Spleen (tissue), 11 donors: ENCODE results near the gene RALY. TPM values are rescaled to one million over a fixed set of nuclear protein-coding genes. Genes with fewer than 3 reads are reported as not detected.

Experiments used
- DNase-seq: peaks from one replicate; pipeline ENCODE4 v3.0.0-alpha.2; 2020
- H3K27ac ChIP-seq, 8 donors: fragments of 200-600 bp; sonication (generic) in 7 of 8; 1 replicate in 4 of 8; 2 replicates in 4 of 8; pipeline versions ENCODE4 v1.5.0 to v1.8.0; 2016 to 2021; ENCODE audit warnings: inconsistent platforms in 4 of 8, mild to moderate bottlenecking in 4 of 8, moderate library complexity in 1 of 8
- H3K27me3 ChIP-seq, 7 donors: fragments of 200-600 bp; sonication (generic) in 6 of 7; replicated peaks in 1 of 7; 1 replicate in 4 of 7; 2 replicates in 3 of 7; pipeline versions ENCODE4 v1.5.0 to v1.8.0; 2016 to 2021; ENCODE audit warnings: inconsistent platforms in 3 of 7, mild to moderate bottlenecking in 1 of 7
- H3K36me3 ChIP-seq, 6 donors: fragments of 200-600 bp; sonication (generic) in 5 of 6; 1 replicate in 4 of 6; 2 replicates in 2 of 6; pipeline versions ENCODE4 v1.5.0 to v1.8.0; 2016 to 2021; ENCODE audit warnings: inconsistent platforms in 2 of 6
- H3K4me1 ChIP-seq, 6 donors: fragments of 200-600 bp; sonication (generic) in 5 of 6; 1 replicate in 3 of 6; 2 replicates in 3 of 6; pipeline versions ENCODE4 v1.5.0 to v1.8.0; 2016 to 2021; ENCODE audit warnings: inconsistent platforms in 3 of 6
- H3K4me3 ChIP-seq, 8 donors: fragments of 200-600 bp; sonication (generic) in 7 of 8; 1 replicate in 4 of 8; 2 replicates in 4 of 8; pipeline versions ENCODE4 v1.5.0 to v1.8.0; 2016 to 2021; ENCODE audit warnings: inconsistent platforms in 4 of 8, mild to moderate bottlenecking in 4 of 8, moderate library complexity in 2 of 8
- H3K9me3 ChIP-seq, 8 donors: fragments of 200-600 bp; sonication (generic) in 7 of 8; 1 replicate in 4 of 8; 2 replicates in 4 of 8; pipeline versions ENCODE4 v1.5.0 to v1.8.0; 2016 to 2021; ENCODE audit warnings: inconsistent platforms in 4 of 8
- CTCF ChIP-seq, 11 experiments: fragments of 200-600 bp in 7 of 11; fragments of 450-650 bp in 4 of 11; sonication (generic) in 4 of 11; IDR thresholded peaks in 8 of 11; conservative IDR thresholded peaks in 3 of 11; 1 replicate in 7 of 11; 2 replicates in 4 of 11; pipeline versions ENCODE4 v1.4.0 to v1.8.0; 2016 to 2021; ENCODE audit warnings: antibody characterized with exemption in 11 of 11, inconsistent platforms in 4 of 11, mild to moderate bottlenecking in 1 of 11
- POLR2A ChIP-seq, 3 donors: fragments of 450-650 bp; IDR thresholded peaks; one replicate each; pipeline ENCODE4 v1.5.1; 2017; ENCODE audit warnings: antibody characterized with exemption in 3 of 3, mild to moderate bottlenecking in 1 of 3
- POLR2AphosphoS5 ChIP-seq, 3 donors: sonication (generic); formaldehyde crosslinking; IDR thresholded peaks; one replicate each; pipeline ENCODE4 v1.5.1; 2017; ENCODE audit warnings: antibody characterized with exemption in 3 of 3
- WGBS, 5 donors: extraction: QIAGEN DNeasy Blood & Tissue Kit in 3 of 5; methylation state at CpG; one replicate each; pipeline versions ENCODE4 v1.1.5 to v1.1.7; 2013 to 2018; 5-methylcytosine and 5-hydroxymethylcytosine counted together
- intact Hi-C: fragments of 100-400 bp; cut with DNase I; formaldehyde crosslinking; loops from one replicate; pipeline ENCODE4 v1.15.0; 2023; ENCODE audit warnings: low total_unique reads
- polyA plus RNA-seq, 3 donors: library from polyadenylated mRNA; stranded (reverse); fragments of 200-250 nt; gene quantifications; one replicate each; pipeline ENCODE4 v1.2.1, GENCODE V29; 2013
- total RNA-seq, 7 donors: library from RNA; depleted of rRNA in 3 of 7; stranded (reverse); fragments of >200 nt in 3 of 7; fragmentation: NEBNext Ultra II Directional in 4 of 7; extraction: Animal tissue kit (Norgen Biotek cat#: 25700) in 4 of 7; gene quantifications; one replicate each; pipeline versions ENCODE4 v1.1.0 to v1.2.1, GENCODE V29; 2016 to 2021
- donor health status: healthy with polysubstance abuse.
- donor health status: DM: no; HTN: no; CAD: no; lungs with moderate emphysema.
- donor health status: DM: no; HTN: no; CAD: no.
- donor health status: Bipolar disorder and iron deficiency.
- donor health status: healthy.
- donor health status: DM: no; HTN: no; CAD: no.
- donor health status: DM: yes; HTN: yes; CAD: no.

Gene RALY
- total and polyA plus RNA-seq, 10 donors, result 72.9 to 133 (median 99.7) TPM

DNA sequence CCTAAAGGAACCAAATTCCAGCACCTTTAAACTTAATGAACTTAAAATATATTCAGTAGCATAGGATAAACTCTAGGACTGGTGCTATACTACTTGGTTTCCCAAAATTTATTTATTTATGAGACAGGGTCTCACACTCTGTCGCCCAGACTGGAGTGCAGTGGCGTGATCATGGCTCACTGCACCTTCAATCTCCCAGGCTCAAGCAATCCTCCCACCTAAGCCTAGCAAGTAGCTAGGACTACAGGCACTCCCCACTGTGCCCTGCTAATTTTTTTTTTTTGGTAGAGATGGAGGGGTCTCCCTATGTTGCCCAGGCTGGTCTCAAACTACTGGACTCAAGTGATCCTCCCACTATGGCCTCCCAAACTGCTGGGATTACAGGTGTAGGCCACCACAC is 96.9 kb downstream of the RALY start:
- Histone ChIP-seq H3K27me3 (no peaks in the 10 kb centered on the region), H3K4me3 (no peak overlapping the region), H3K9me3 (no peaks in the 10 kb centered on the region), H3K4me1 (peaks cover 0 to 6% (median 0%) of the 10 kb centered on the region in 6 donors), H3K27ac (no peak overlapping the region), H3K36me3 (peaks cover 4 to 100% (median 95%) of the 10 kb centered on the region in 6 donors)
- no peak for TF ChIP-seq POLR2AphosphoS5 (IDR thresholded peaks at IDR 0.05)
- TF ChIP-seq POLR2A (IDR thresholded peaks at IDR 0.05), result no peak
- no peak for TF ChIP-seq CTCF (IDR thresholded peaks at IDR 0.05 in 8 of 11, conservative IDR thresholded peaks at IDR 0.05 in 3 of 11)
- intact Hi-C loops, result no loop called here
- DNase-seq, result no peak
- 94 to 100% (median 100%) methylated on average over 2 of the region's 2 CpGs for WGBS, 5 donors

DNA sequence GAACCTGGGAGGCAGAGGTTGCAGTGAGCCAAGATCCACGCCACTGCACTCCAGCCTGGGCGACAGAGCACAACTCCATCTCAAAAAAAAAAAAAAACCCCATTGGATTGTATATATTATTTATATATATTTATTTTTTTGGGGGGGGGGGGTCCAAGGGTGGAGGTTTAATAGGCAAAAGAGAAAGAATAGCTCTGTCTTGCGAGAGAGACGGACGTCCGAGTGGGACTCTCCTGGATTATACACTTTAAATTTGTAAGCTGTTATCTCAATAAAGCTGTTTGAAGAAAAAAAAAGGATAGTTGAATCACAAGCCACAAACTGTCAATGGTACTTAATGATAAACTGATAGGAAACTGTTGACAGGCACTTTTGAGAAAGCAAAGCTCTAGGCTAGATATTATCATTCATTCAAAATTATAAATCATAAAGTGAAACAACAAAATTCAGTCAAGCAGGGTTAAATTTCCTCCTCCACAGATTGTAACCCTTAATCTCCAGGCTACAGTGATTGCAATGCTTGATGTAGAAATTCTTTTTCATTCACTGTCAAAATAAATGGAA is 98.0 kb downstream of the RALY start:
- no peak for DNase-seq
- Histone ChIP-seq H3K9me3 (no peaks in the 10 kb centered on the region), H3K36me3 (peaks cover 4 to 100% (median 95%) of the 10 kb centered on the region in 6 donors), H3K4me1 (peaks cover 0 to 6% (median 0%) of the 10 kb centered on the region in 6 donors), H3K27me3 (no peaks in the 10 kb centered on the region), H3K4me3 (no peak overlapping the region), H3K27ac (no peak overlapping the region)
- TF ChIP-seq CTCF (IDR thresholded peaks at IDR 0.05 in 8 of 11, conservative IDR thresholded peaks at IDR 0.05 in 3 of 11), result no peak
- TF ChIP-seq POLR2A (IDR thresholded peaks at IDR 0.05), result no peak
- TF ChIP-seq POLR2AphosphoS5 (IDR thresholded peaks at IDR 0.05), result no peak
- intact Hi-C loops, result no loop called here
- WGBS, 5 donors, result 91 to 97% (median 95%) methylated on average over 6 of the region's 6 CpGs

GRCh38 chr20:34093895-34094294 is 100.2 kb downstream of the RALY start:
- H3K4me1 ChIP-seq, result no peaks in the 10 kb centered on the region
- no peak overlapping the region for H3K27ac ChIP-seq
- intact Hi-C loops, result no loop called here
- no peaks in the 10 kb centered on the region for H3K9me3 ChIP-seq
- H3K4me3 ChIP-seq, result no peak overlapping the region
- DNase-seq, result no peak
- TF ChIP-seq POLR2A (IDR thresholded peaks at IDR 0.05) (no peak), POLR2AphosphoS5 (IDR thresholded peaks at IDR 0.05) (no peak), CTCF (IDR thresholded peaks at IDR 0.05 in 8 of 11, conservative IDR thresholded peaks at IDR 0.05 in 3 of 11) (no peak)
- 94 to 100% (median 96%) methylated on average over 2 of the region's 2 CpGs for WGBS, 5 donors
- peaks cover 6 to 100% (median 97%) of the 10 kb centered on the region in 6 donors for H3K36me3 ChIP-seq
- H3K27me3 ChIP-seq, result no peaks in the 10 kb centered on the region

- no peak overlapping the region for H3K27ac ChIP-seq
- no peaks in the 10 kb centered on the region for H3K27me3 ChIP-seq
- H3K36me3 ChIP-seq, result peaks cover 4 to 100% (median 98%) of the 10 kb centered on the region in 6 donors
- no peaks in the 10 kb centered on the region for H3K9me3 ChIP-seq
- no peak for DNase-seq
- intact Hi-C loops, result no loop called here
- peaks cover 0 to 7% (median 0%) of the 10 kb centered on the region in 6 donors for H3K4me1 ChIP-seq
- H3K4me3 ChIP-seq, result no peak overlapping the region
- TF ChIP-seq POLR2A (IDR thresholded peaks at IDR 0.05) (no peak), POLR2AphosphoS5 (IDR thresholded peaks at IDR 0.05) (no peak), CTCF (IDR thresholded peaks at IDR 0.05 in 8 of 11, conservative IDR thresholded peaks at IDR 0.05 in 3 of 11) (no peak)
Measured at GRCh38 chr20:34095825-34096224, 102.1 kb downstream of the RALY start.
